PFSK-1 (cell line): Measurements from ENCODE around the gene STX11.

Experiments used
- FOXP2 ChIP-seq: optimal IDR thresholded peaks from 2 replicates; pipeline ENCODE3; 2011; ENCODE audit warnings: borderline replicate concordance, control low read depth, inconsistent platforms; ENCODE audit not compliant: insufficient read depth; ENCODE audit errors: extremely low read length, extremely low read depth
- POLR2AphosphoS5 ChIP-seq: IDR thresholded peaks from 2 replicates; pipeline ENCODE4 v1.6.1; 2012; ENCODE audit warnings: low read depth, mild to moderate bottlenecking, control low read depth, low read length, moderate library complexity
- REST ChIP-seq, 2 experiments: IDR thresholded peaks; 2 replicates each; pipeline versions ENCODE4 v1.6.1 to v1.8.0; 2011 to 2012; ENCODE audit warnings: low read depth in 2 of 2, low read length in 2 of 2, control low read depth in 1 of 2, inconsistent platforms in 1 of 2, mild to moderate bottlenecking in 1 of 2, moderate library complexity in 1 of 2; ENCODE audit not compliant: insufficient read depth in 1 of 2
- SIN3A ChIP-seq: IDR thresholded peaks from 2 replicates; pipeline ENCODE4 v1.6.1; 2012; ENCODE audit warnings: mild to moderate bottlenecking, low read length, moderate library complexity, borderline replicate concordance; ENCODE audit not compliant: insufficient read depth
- TAF1 ChIP-seq: IDR thresholded peaks from 2 replicates; pipeline ENCODE4 v1.6.1; 2012; ENCODE audit warnings: low read length, control low read depth, borderline replicate concordance; ENCODE audit not compliant: insufficient read depth

The STX11 gene

GRCh38 chr6:144152334-144152900, 2.1 kb downstream of the STX11 start:
- no peak for TF ChIP-seq SIN3A
- no peak for TF ChIP-seq POLR2AphosphoS5
- TF ChIP-seq REST (IDR thresholded peaks at IDR 0.05; ENCODE audit: insufficient read depth in 1 of 2, low read depth in 2 of 2, low read length in 2 of 2) = no peak
- TF ChIP-seq TAF1 = no peak
- no peak for TF ChIP-seq FOXP2

GRCh38 chr6:144153260-144153659, 2.9 kb downstream of the STX11 start:
- TF ChIP-seq SIN3A (no peak), REST (IDR thresholded peaks at IDR 0.05; ENCODE audit: insufficient read depth in 1 of 2, low read depth in 2 of 2, low read length in 2 of 2) (no peak), FOXP2 (no peak), TAF1 (no peak), POLR2AphosphoS5 (no peak)

- TF ChIP-seq FOXP2 (no peak), SIN3A (no peak), REST (IDR thresholded peaks at IDR 0.05; ENCODE audit: insufficient read depth in 1 of 2, low read depth in 2 of 2, low read length in 2 of 2) (no peak), TAF1 (no peak)
Measured at GRCh38 chr6:144153971-144154370, 3.7 kb downstream of the STX11 start.

GRCh38 chr6:144155529-144155928, 5.2 kb downstream of the STX11 start:
- TF ChIP-seq REST (IDR thresholded peaks at IDR 0.05; ENCODE audit: insufficient read depth in 1 of 2, low read depth in 2 of 2, low read length in 2 of 2) = no peak
- no peak for TF ChIP-seq TAF1
- TF ChIP-seq FOXP2 = no peak

- TF ChIP-seq FOXP2 (no peak), SIN3A (no peak), REST (IDR thresholded peaks at IDR 0.05; ENCODE audit: insufficient read depth in 1 of 2, low read depth in 2 of 2, low read length in 2 of 2) (no peak), TAF1 (no peak), POLR2AphosphoS5 (no peak)
Measured at GRCh38 chr6:144156338-144156737, 6.0 kb downstream of the STX11 start.
